ENCODE results near the gene CAP1. TPM values are rescaled to one million over a fixed set of nuclear protein-coding genes. Genes with fewer than 3 reads are reported as not detected.

Gene CAP1
- total RNA-seq, 6 experiments from 2014 or later: 665 to 743 (median 688) TPM

DNA sequence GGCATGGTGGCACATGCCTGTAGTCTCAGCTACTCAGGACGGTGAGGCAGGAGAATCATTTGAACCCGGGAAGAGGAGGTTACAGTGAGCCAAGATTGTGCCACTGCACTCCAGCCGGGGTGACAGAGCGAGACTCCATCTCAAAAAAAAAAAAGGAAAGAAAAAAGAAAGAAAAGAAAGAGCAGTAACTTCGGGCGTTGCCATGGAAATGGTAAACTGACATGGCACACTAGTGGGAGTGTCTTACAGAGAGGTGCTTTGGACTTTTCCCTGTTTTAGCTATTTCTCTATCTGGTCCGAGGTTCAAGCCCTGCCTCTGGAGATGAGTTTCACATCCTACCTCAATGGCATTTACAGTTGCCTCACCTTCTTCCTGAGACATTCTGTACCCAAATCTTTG lies 79.6 kb downstream of the CAP1 start:
- H3K27me3 Mint-ChIP-seq (ENCODE audit: insufficient read depth): peaks cover 31% of the 10 kb centered on the region

More for the DNA sequence above, 79.6 kb downstream of the CAP1 start:
- H3K36me3 Mint-ChIP-seq (ENCODE audit: low read depth): no peaks in the 10 kb centered on the region
- no peak overlapping the region for H3K4me3 Mint-ChIP-seq
- TF ChIP-seq, protein P1, sequence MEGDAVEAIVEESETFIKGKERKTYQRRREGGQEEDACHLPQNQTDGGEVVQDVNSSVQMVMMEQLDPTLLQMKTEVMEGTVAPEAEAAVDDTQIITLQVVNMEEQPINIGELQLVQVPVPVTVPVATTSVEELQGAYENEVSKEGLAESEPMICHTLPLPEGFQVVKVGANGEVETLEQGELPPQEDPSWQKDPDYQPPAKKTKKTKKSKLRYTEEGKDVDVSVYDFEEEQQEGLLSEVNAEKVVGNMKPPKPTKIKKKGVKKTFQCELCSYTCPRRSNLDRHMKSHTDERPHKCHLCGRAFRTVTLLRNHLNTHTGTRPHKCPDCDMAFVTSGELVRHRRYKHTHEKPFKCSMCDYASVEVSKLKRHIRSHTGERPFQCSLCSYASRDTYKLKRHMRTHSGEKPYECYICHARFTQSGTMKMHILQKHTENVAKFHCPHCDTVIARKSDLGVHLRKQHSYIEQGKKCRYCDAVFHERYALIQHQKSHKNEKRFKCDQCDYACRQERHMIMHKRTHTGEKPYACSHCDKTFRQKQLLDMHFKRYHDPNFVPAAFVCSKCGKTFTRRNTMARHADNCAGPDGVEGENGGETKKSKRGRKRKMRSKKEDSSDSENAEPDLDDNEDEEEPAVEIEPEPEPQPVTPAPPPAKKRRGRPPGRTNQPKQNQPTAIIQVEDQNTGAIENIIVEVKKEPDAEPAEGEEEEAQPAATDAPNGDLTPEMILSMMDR (IDR thresholded peaks at IDR 0.05): no peak
- DNase-seq: no peak
- no peak overlapping the region for H3K27ac Mint-ChIP-seq
- no peaks in the 10 kb centered on the region for H3K9me3 Mint-ChIP-seq
- no peaks in the 10 kb centered on the region for H3K4me1 Mint-ChIP-seq (ENCODE audit: low read depth)

Other genes starting within 250 kb of the CAP1 start
- gene TRIT1, start 157.2 kb upstream of the CAP1 start, total RNA-seq (2021; fragmentation: NEBNext Ultra II Directional; extraction: Animal tissue kit (Norgen Biotek cat#: 25700)): 10 to 100 TPM; 12.8 to 19.1 (median 15.1) TPM
- gene MYCL, start 138.8 kb upstream of the CAP1 start, total RNA-seq (2021; fragmentation: NEBNext Ultra II Directional; extraction: Animal tissue kit (Norgen Biotek cat#: 25700)): under 1 TPM; 0.17 to 0.52 (median 0.21) TPM
- 1 to 10 TPM; 3.2 to 4.8 (median 3.5) TPM for gene MFSD2A, start 85.6 kb upstream of the CAP1 start, total RNA-seq (2021; fragmentation: NEBNext Ultra II Directional; extraction: Animal tissue kit (Norgen Biotek cat#: 25700))
- 10 to 100 TPM; 73.1 to 88.8 (median 82.5) TPM for gene PPT1, start 56.5 kb downstream of the CAP1 start, total RNA-seq (2021; fragmentation: NEBNext Ultra II Directional; extraction: Animal tissue kit (Norgen Biotek cat#: 25700))
- gene RLF, start 120.7 kb downstream of the CAP1 start, total RNA-seq (2021; fragmentation: NEBNext Ultra II Directional; extraction: Animal tissue kit (Norgen Biotek cat#: 25700)): 10 to 100 TPM in 1 of 6 experiments, 1 to 10 TPM in 5; 7.2 to 10.2 (median 8.8) TPM
- not detected for gene TMCO2, start 207.2 kb downstream of the CAP1 start, total RNA-seq (2021; fragmentation: NEBNext Ultra II Directional; extraction: Animal tissue kit (Norgen Biotek cat#: 25700))
- gene ZMPSTE24, start 217.5 kb downstream of the CAP1 start, total RNA-seq (2021; fragmentation: NEBNext Ultra II Directional; extraction: Animal tissue kit (Norgen Biotek cat#: 25700)): 10 to 100 TPM; 66.4 to 79.3 (median 78.3) TPM

All from HFFc6 (cell line).